ENCODE measurements around the gene ACOT7. TPM values are rescaled to one million over a fixed set of nuclear protein-coding genes. Genes with fewer than 3 reads are reported as not detected.

The ACOT7 gene
- total and polyA plus RNA-seq, 2 of the 13 experiments (the other 11 are each of a cell fraction or from before 2014, with no cell fraction given): 33.0 to 55.8 TPM

- TF ChIP-seq SMC3 (IDR thresholded peaks at IDR 0.05; ENCODE audit: low read length): peak; percentile 55
- no peak for TF ChIP-seq KAT2B (IDR thresholded peaks at IDR 0.05; ENCODE audit: borderline replicate concordance, low read depth, low read length)
- peak; percentile 13; the same call in 1 of the 2 replicates for TF ChIP-seq FOSL2 (CRISPR knock-in tag; IDR thresholded peaks at IDR 0.05)
- TF ChIP-seq ZBTB40 (IDR thresholded peaks at IDR 0.05): no peak
- TF ChIP-seq ZBTB40 (CRISPR knock-in tag; IDR thresholded peaks at IDR 0.05): no peak
- TF ChIP-seq ZNF513 (CRISPR knock-in tag; conservative IDR thresholded peaks at IDR 0.05): no peak
- no peak for TF ChIP-seq GFI1 (CRISPR knock-in tag; IDR thresholded peaks at IDR 0.05; ENCODE audit: borderline replicate concordance)
- TF ChIP-seq PLSCR1 (CRISPR knock-in tag; IDR thresholded peaks at IDR 0.05; ENCODE audit: borderline replicate concordance): no peak
- TF ChIP-seq ZNF589 (CRISPR knock-in tag; conservative IDR thresholded peaks at IDR 0.05): no peak
- TF ChIP-seq ZBTB43 (CRISPR knock-in tag; conservative IDR thresholded peaks at IDR 0.05): no peak
- TF ChIP-seq LRRFIP1 (CRISPR knock-in tag; conservative IDR thresholded peaks at IDR 0.05): no peak
- TF ChIP-seq ZNF354B (CRISPR knock-in tag; IDR thresholded peaks at IDR 0.05): no peak
- TF ChIP-seq ZNF567 (CRISPR knock-in tag; IDR thresholded peaks at IDR 0.05; ENCODE audit: borderline replicate concordance): no peak
These were observed 45.7 kb downstream of the ACOT7 start (continued) for GRCh38 chr1:6347641-6348487.

All from HepG2 (cell line).